HG03103 (cell line): ENCODE data around the gene SH3TC2.

Experiments used
- ATAC-seq: cut with Tn5 transposase; IDR thresholded peaks from one replicate; pipeline ENCODE4 v1.9.1; 2021; ENCODE audit warnings: low read depth; ENCODE audit not compliant: unreplicated experiment

Gene SH3TC2

DNA sequence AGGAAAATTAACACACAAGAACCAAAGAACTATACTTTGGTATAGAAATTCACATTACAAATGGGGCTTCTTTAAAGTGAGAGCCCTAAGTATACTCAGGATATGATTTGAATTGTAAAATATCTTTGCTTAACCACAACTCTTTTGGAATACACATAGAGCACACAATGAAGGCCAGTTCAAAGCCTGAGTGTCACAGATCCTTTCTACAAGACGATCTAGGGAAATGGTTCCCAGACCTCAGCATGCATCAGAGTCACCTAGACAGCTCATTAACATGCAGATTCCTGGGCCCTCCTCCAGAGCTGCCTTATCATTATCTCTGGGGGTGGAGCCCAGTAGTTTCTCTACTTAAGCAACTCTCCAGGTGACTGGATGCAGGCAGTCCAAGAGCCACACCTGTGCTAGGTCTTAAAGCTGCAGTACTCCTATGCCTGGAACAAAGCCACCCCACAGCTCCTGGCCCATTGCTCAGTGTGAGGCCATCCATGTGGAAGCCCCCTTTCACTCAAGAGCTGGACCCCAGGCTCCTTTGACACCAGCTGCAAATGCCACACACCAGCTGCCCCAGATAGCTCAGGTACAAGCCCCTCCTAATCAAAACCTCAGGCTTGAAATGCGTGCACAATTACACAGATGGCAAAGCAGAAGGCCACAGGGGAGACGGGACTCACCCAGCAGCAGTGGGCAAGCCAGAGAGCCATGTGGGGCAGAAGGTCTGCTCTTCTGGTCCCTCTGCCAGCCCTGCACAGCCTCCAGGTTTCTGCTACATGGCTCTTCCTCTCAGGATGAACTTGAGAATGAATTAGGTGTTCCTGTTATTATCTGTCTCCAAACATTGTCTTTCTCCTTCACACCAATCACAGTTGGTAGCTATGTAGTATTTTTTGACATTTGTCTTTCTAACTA is 106.1 kb downstream of the SH3TC2 start:
- no peak for ATAC-seq
